DOHH2 (cell line): ENCODE measurements around the gene IER3.
"Not testable (repeated sequence)": the region's sequence is repeated elsewhere in the genome, so short reads cannot be mapped to it uniquely, and the experiment has no call there.

ENCODE experiments used
- H3F3A ChIP-seq: fragments of 200-600 bp; sonication (generic), shearing (Covaris generic); 2 replicates; pipeline ENCODE4 v1.6.0; 2016; ENCODE audit warnings: antibody characterized with exemption, mild to moderate bottlenecking; ENCODE audit not compliant: control insufficient read depth, insufficient read depth
- H3K27ac ChIP-seq: fragments of 200-600 bp; sonication (generic); 2 replicates; pipeline ENCODE4 v1.5.1; 2014; ENCODE audit warnings: low read depth, mild to moderate bottlenecking, low read length, moderate library complexity
- H3K27me3 ChIP-seq: fragments of 200-600 bp; sonication (generic); 2 replicates; pipeline ENCODE4 v1.6.1; 2014; ENCODE audit warnings: mild to moderate bottlenecking, low read length, mixed read lengths; ENCODE audit not compliant: control insufficient read depth
- H3K36me3 ChIP-seq: fragments of 200-600 bp; sonication (generic); 2 replicates; pipeline ENCODE4 v1.6.1; 2014; ENCODE audit warnings: mild to moderate bottlenecking, low read length, moderate library complexity, mixed read lengths; ENCODE audit not compliant: control insufficient read depth
- H3K4me1 ChIP-seq: fragments of 200-600 bp; sonication (generic); 2 replicates; pipeline ENCODE4 v1.6.1; 2014; ENCODE audit warnings: mild to moderate bottlenecking, low read length, mixed read lengths; ENCODE audit not compliant: control insufficient read depth
- H3K4me2 ChIP-seq: fragments of 200-600 bp; sonication (generic); 2 replicates; pipeline ENCODE4 v1.6.0; 2014; ENCODE audit warnings: mild to moderate bottlenecking, low read length, moderate library complexity
- H3K4me3 ChIP-seq: fragments of 200-600 bp; sonication (generic); 2 replicates; pipeline ENCODE4 v1.5.1; 2014; ENCODE audit warnings: mild to moderate bottlenecking, low read length, mixed read lengths
- H3K79me2 ChIP-seq: fragments of 200-600 bp; sonication (generic); 2 replicates; pipeline ENCODE4 v1.6.1; 2014; ENCODE audit warnings: mild to moderate bottlenecking, low read length, mixed read lengths; ENCODE audit not compliant: control insufficient read depth
- H3K9me2 ChIP-seq: fragments of 200-600 bp; sonication (generic); replicated peaks from 2 replicates; pipeline ENCODE4 v1.6.1; 2014; ENCODE audit warnings: mild to moderate bottlenecking, low read length, mixed read lengths; ENCODE audit not compliant: control insufficient read depth
- H3K9me3 ChIP-seq: fragments of 200-600 bp; sonication (generic); 2 replicates; pipeline ENCODE4 v1.6.1; 2014; ENCODE audit warnings: antibody characterized with exemption, low read length, mixed read lengths; ENCODE audit not compliant: control insufficient read depth, insufficient read depth
- H4K20me1 ChIP-seq: fragments of 200-600 bp; sonication (generic); 2 replicates; pipeline ENCODE4 v1.6.0; 2014; ENCODE audit warnings: low read depth, mild to moderate bottlenecking, antibody characterized with exemption, low read length, moderate library complexity; ENCODE audit not compliant: control insufficient read depth, insufficient read depth
- CTCF ChIP-seq: fragments of 200-600 bp; sonication (generic); IDR thresholded peaks from one replicate; pipeline ENCODE4 v1.5.1; 2014; ENCODE audit warnings: antibody characterized with exemption, mild to moderate bottlenecking, low read depth, low read length; ENCODE audit not compliant: poor library complexity, severe bottlenecking
- EZH2phosphoT487 ChIP-seq: fragments of 200-600 bp; sonication (generic); IDR thresholded peaks from 2 replicates; pipeline ENCODE4 v1.6.1; 2017; ENCODE audit warnings: borderline replicate concordance, mild to moderate bottlenecking, antibody characterized with exemption, low read length, moderate library complexity, mixed read lengths

Gene IER3

GRCh38 chr6:30767158-30767943 lies 23.0 kb upstream of the IER3 start:
- Histone ChIP-seq H3K4me2 (no peak overlapping the region), H3K79me2 (no peaks in the 10 kb centered on the region), H3K27me3 (peaks cover 15% of the 10 kb centered on the region), H4K20me1 (no peaks in the 10 kb centered on the region), H3K36me3 (no peaks in the 10 kb centered on the region), H3K4me1 (peaks cover 5% of the 10 kb centered on the region; the same call in 1 of the 2 replicates), H3K9me3 (no peaks in the 10 kb centered on the region), H3K27ac (no peak overlapping the region), H3K9me2 (no peaks in the 10 kb centered on the region), H3F3A (no peaks in the 10 kb centered on the region), H3K4me3 (no peak overlapping the region)
- TF ChIP-seq EZH2phosphoT487 (no peak), CTCF (no peak)

- Histone ChIP-seq H3K9me3 (no peaks in the 10 kb centered on the region), H3K4me1 (peaks cover 5% of the 10 kb centered on the region; the same call in 1 of the 2 replicates), H4K20me1 (no peaks in the 10 kb centered on the region), H3K27me3 (peaks cover 16% of the 10 kb centered on the region), H3K9me2 (no peaks in the 10 kb centered on the region), H3K4me3 (no peak overlapping the region), H3K27ac (no peak overlapping the region), H3K4me2 (no peak overlapping the region), H3K79me2 (no peaks in the 10 kb centered on the region), H3F3A (no peaks in the 10 kb centered on the region), H3K36me3 (no peaks in the 10 kb centered on the region)
- TF ChIP-seq CTCF = no peak
- TF ChIP-seq EZH2phosphoT487 = no peak
These were observed 22.3 kb upstream of the IER3 start for GRCh38 chr6:30766461-30767157.

DNA sequence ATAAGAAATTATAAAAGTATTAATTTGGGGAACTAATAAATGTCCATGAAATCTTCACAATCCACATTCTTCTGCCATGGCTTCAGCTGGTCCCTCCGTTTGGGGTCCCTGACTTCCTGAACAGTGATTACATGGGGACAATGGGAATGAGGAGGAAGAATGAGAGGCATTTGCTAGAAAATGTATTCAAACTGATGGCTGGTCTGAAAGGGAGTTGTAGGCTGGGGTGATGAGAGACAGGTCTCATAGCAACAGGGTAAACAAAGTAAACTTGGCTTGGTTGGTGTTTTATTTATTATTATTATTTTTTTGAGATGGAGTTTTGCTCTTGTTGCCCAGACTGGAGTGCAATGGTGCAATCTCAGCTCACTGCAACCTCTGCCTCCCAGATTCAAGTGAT lies 21.1 kb upstream of the IER3 start:
- H3F3A ChIP-seq, H3K79me2 ChIP-seq, H3K4me2 ChIP-seq, H3K4me3 ChIP-seq, H3K36me3 ChIP-seq, H3K27ac ChIP-seq, H3K9me2 ChIP-seq, H4K20me1 ChIP-seq, H3K4me1 ChIP-seq, H3K9me3 ChIP-seq: not testable (repeated sequence)
- H3K27me3 ChIP-seq = peaks cover 24% of the 10 kb centered on the region

- not testable (repeated sequence) for H3K79me2 ChIP-seq, H3F3A ChIP-seq, H3K4me1 ChIP-seq, H3K4me2 ChIP-seq, H3K9me2 ChIP-seq, H3K36me3 ChIP-seq, H3K27ac ChIP-seq, H4K20me1 ChIP-seq, H3K9me3 ChIP-seq, H3K4me3 ChIP-seq
- H3K27me3 ChIP-seq = peaks cover 33% of the 10 kb centered on the region
These were observed 20.2 kb upstream of the IER3 start for GRCh38 chr6:30764490-30765043.
